Uterus (tissue), 2 donors: Measurements from ENCODE around the gene CPT1A.

Source experiments
- CTCF ChIP-seq, 4 experiments: fragments of 200-600 bp in 2 of 4; fragments of 450-650 bp in 2 of 4; sonication (generic) in 2 of 4; IDR thresholded peaks; one replicate each; pipeline ENCODE4 v1.5.1; 2016 to 2019; ENCODE audit warnings: antibody characterized with exemption in 4 of 4, mild to moderate bottlenecking in 2 of 4, moderate library complexity in 1 of 4
- POLR2A ChIP-seq, 2 donors: fragments of 450-650 bp; IDR thresholded peaks; one replicate each; pipeline ENCODE4 v1.6.1; 2016; ENCODE audit warnings: antibody characterized with exemption in 2 of 2, mild to moderate bottlenecking in 1 of 2, moderate library complexity in 1 of 2

DNA sequence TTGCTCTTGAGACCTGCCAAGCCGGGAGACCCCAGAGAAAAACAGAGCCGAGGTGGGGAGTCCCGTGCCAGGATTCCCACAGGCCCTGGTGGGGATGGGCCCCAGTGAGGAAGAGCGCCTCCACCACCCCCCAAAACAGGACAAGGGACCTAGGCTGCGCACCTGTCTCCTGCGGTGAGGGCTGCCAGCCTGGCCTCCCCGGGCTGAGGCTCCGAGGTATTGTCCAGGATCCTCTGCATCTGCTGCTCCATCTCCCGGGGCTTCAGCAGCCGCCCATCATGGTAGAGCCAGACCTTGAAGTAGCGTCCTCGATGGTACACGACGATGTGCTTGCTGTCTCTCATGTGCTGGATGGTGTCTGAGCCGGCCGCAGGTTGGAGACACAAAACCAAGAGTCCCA, 57.1 kb downstream of the CPT1A start:
- TF ChIP-seq CTCF (IDR thresholded peaks at IDR 0.05) (no peak), POLR2A (IDR thresholded peaks at IDR 0.05) (no peak)
